ENCODE data around the gene PPP6R3. TPM values are rescaled to one million over a fixed set of nuclear protein-coding genes. Genes with fewer than 3 reads are reported as not detected.

The PPP6R3 gene
- total RNA-seq, 4 donors from 2014 or later: 103 to 150 (median 119) TPM

DNA sequence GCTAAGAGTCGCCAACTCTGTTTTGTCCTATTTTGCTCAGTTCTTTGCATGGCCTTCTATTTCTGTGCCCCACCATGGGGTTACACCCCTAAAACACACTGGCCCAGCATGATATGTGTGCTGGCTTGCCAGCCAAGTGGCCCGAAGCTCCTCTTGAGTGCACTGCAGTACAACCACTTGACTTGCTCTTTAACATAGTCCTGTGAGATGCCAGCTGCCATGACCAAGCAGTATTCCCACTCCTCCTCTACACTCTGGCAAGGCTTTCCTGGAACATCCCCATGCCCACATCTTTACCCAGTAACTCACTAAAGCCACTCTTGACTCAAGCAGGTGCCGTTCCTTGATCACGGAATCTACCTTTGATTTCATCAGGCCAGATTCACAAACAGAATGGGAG lies 120.9 kb downstream of the PPP6R3 start:
- DNase-seq (ENCODE audit: low spot score in 2 of 2): no peak
- no peak overlapping the region for H3K27ac ChIP-seq
- peaks cover 0 to 30% (median 3%) of the 10 kb centered on the region in 4 donors for H3K4me1 ChIP-seq
- TF ChIP-seq POLR2A (IDR thresholded peaks at IDR 0.05): no peak
- no peak for TF ChIP-seq EP300 (IDR thresholded peaks at IDR 0.05)
- TF ChIP-seq, protein P1, sequence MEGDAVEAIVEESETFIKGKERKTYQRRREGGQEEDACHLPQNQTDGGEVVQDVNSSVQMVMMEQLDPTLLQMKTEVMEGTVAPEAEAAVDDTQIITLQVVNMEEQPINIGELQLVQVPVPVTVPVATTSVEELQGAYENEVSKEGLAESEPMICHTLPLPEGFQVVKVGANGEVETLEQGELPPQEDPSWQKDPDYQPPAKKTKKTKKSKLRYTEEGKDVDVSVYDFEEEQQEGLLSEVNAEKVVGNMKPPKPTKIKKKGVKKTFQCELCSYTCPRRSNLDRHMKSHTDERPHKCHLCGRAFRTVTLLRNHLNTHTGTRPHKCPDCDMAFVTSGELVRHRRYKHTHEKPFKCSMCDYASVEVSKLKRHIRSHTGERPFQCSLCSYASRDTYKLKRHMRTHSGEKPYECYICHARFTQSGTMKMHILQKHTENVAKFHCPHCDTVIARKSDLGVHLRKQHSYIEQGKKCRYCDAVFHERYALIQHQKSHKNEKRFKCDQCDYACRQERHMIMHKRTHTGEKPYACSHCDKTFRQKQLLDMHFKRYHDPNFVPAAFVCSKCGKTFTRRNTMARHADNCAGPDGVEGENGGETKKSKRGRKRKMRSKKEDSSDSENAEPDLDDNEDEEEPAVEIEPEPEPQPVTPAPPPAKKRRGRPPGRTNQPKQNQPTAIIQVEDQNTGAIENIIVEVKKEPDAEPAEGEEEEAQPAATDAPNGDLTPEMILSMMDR (IDR thresholded peaks at IDR 0.05): no peak
- no peaks in the 10 kb centered on the region for H3K9me3 ChIP-seq
- no peaks in the 10 kb centered on the region for H3K27me3 ChIP-seq
- H3K4me3 ChIP-seq: no peak overlapping the region
- peaks cover 0 to 67% (median 7%) of the 10 kb centered on the region in 3 donors for H3K36me3 ChIP-seq
- 91 to 98% methylated on average over 4 of the region's 4 CpGs for WGBS, 2 donors

DNA sequence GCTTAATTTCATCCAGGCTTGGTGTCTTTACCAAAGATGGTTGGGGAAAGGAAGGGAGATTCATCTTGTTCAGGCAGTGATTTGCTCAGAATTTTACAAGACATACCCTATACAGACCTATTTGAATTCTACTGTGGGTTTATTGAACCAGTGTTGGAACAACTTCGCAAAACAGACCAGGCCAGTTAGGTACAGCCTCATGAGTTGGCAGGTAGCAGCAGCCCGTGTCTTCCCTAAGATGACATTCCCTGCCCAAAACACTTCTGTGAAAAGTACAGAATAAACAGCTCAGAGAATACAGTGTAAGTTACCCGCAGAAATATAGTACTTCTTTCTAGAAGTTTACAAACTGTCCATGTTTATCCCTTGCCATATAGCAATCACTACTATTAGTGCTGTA lies 121.3 kb downstream of the PPP6R3 start:
- Histone ChIP-seq H3K27ac (no peak overlapping the region), H3K4me1 (peaks cover 0 to 30% (median 3%) of the 10 kb centered on the region in 4 donors), H3K27me3 (no peaks in the 10 kb centered on the region), H3K36me3 (peaks cover 0 to 67% (median 3%) of the 10 kb centered on the region in 3 donors), H3K4me3 (no peak overlapping the region), H3K9me3 (no peaks in the 10 kb centered on the region)
- 87 to 89% methylated on average over 3 of the region's 3 CpGs for WGBS, 2 donors
- DNase-seq (ENCODE audit: low spot score in 2 of 2): no peak
- TF ChIP-seq, protein P1 (IDR thresholded peaks at IDR 0.05): no peak
- TF ChIP-seq POLR2A (IDR thresholded peaks at IDR 0.05) (no peak), EP300 (IDR thresholded peaks at IDR 0.05) (no peak)

DNA sequence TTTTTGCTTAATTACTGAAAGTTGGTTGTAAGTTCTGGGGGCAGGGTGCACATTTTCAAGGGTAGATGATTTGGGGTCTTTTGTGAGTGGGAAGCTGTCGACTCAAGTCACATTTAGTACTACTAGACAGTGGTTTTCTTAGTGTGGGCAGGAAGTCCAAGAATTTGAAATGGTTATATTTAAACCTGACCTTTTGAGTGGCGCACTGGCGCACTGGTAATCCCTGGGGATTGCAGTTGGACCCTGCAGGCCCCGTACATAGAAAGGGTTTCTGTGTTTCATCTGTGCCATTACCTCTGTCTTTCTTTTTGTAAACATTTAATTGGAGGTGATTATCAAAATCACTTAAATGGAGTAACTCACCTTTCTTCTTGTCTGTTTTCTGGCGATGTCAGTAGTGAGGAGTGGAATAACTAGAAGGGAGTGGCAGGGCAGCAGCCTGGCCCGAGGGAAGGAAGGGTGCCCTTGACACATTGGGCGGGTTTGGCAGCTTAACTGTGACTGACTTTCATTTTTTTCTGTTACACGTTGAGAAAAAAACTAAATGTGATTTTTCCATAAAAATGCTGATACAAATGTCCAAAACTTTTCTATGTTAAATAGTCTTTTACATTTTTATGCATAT lies 122.0 kb downstream of the PPP6R3 start:
- WGBS, 2 donors: 56 to 57% methylated on average over 8 of the region's 8 CpGs
- Histone ChIP-seq H3K36me3 (peaks cover 0 to 67% (median 0%) of the 10 kb centered on the region in 3 donors), H3K4me1 (peaks cover 0 to 30% (median 3%) of the 10 kb centered on the region in 4 donors), H3K9me3 (no peaks in the 10 kb centered on the region), H3K4me3 (no peak overlapping the region), H3K27ac (no peak overlapping the region), H3K27me3 (no peaks in the 10 kb centered on the region)
- DNase-seq (ENCODE audit: low spot score in 2 of 2): no peak
- TF ChIP-seq EP300 (IDR thresholded peaks at IDR 0.05) (no peak), POLR2A (IDR thresholded peaks at IDR 0.05) (no peak)
- TF ChIP-seq, protein P1 (IDR thresholded peaks at IDR 0.05): no peak

DNA sequence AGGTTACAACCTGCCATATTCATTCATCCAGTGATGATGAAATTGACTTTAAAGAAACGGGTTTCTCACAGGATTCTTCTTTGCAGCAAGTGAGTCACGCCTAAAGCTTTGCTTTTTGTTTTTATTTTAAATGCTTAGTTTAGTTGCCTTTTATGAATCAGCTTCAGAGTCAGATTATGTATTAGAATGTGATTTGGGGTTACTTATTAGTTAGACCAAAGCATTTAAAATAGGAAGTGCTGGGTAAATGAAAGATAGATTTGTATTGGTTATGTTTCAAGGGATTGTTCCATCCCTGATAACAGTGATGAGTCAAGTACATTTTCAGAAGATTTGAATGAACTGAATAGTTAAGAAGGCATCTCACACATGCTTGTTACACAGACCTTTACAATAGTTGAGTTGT lies 122.5 kb downstream of the PPP6R3 start:
- H3K27me3 ChIP-seq: no peaks in the 10 kb centered on the region
- no peak overlapping the region for H3K27ac ChIP-seq
- H3K9me3 ChIP-seq: no peaks in the 10 kb centered on the region
- H3K4me1 ChIP-seq: peaks cover 0 to 30% (median 3%) of the 10 kb centered on the region in 4 donors
- TF ChIP-seq EP300 (IDR thresholded peaks at IDR 0.05): no peak
- no peak for TF ChIP-seq POLR2A (IDR thresholded peaks at IDR 0.05)
- TF ChIP-seq, protein P1 (IDR thresholded peaks at IDR 0.05): no peak
- no peak for DNase-seq (ENCODE audit: low spot score in 2 of 2)
- peaks cover 0 to 68% (median 0%) of the 10 kb centered on the region in 3 donors for H3K36me3 ChIP-seq
- 50 to 59% methylated on average over 2 of the region's 2 CpGs for WGBS, 2 donors
- no peak overlapping the region for H3K4me3 ChIP-seq

DNA sequence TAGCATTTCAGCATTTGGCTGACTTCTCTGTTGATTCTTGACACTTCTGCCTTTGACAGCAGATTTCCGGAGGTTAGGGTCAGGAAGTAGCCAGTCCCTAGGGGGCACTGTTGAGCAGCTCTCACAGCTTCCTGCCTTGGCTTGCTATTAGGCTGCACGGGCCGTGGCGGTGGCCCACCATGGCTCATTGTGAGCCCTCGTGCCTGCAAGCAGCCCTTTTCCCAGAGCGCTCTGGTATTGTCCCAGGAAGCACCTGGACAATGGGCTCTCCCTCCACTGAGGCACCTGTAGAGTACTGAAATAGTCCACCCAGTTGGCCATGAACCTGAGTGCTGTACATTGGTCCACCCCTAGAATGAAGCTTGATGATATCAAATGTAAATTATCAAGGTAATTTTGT lies 123.5 kb downstream of the PPP6R3 start:
- Histone ChIP-seq H3K27me3 (no peaks in the 10 kb centered on the region), H3K27ac (no peak overlapping the region), H3K9me3 (no peaks in the 10 kb centered on the region), H3K4me1 (peaks cover 0 to 30% (median 3%) of the 10 kb centered on the region in 4 donors), H3K4me3 (no peak overlapping the region), H3K36me3 (peaks cover 0 to 67% (median 4%) of the 10 kb centered on the region in 3 donors)
- TF ChIP-seq, protein P1 (IDR thresholded peaks at IDR 0.05): peak; percentile 25 to 55 (median 36)
- TF ChIP-seq POLR2A (IDR thresholded peaks at IDR 0.05) (no peak), EP300 (IDR thresholded peaks at IDR 0.05) (no peak)
- 54 to 60% methylated on average over 6 of the region's 6 CpGs for WGBS, 2 donors
- DNase-seq (ENCODE audit: low spot score in 2 of 2): peak in 1 of 2 donors; percentile 21
